ENCODE results near the gene TMEM270. TPM values are rescaled to one million over a fixed set of nuclear protein-coding genes. Genes with fewer than 3 reads are reported as not detected.

Gene TMEM270
- total and polyA plus RNA-seq, 2 of the 8 experiments (the other 6 are each of a cell fraction or from before 2014, with no cell fraction given) = 0.26 TPM; not detected in 1

DNA sequence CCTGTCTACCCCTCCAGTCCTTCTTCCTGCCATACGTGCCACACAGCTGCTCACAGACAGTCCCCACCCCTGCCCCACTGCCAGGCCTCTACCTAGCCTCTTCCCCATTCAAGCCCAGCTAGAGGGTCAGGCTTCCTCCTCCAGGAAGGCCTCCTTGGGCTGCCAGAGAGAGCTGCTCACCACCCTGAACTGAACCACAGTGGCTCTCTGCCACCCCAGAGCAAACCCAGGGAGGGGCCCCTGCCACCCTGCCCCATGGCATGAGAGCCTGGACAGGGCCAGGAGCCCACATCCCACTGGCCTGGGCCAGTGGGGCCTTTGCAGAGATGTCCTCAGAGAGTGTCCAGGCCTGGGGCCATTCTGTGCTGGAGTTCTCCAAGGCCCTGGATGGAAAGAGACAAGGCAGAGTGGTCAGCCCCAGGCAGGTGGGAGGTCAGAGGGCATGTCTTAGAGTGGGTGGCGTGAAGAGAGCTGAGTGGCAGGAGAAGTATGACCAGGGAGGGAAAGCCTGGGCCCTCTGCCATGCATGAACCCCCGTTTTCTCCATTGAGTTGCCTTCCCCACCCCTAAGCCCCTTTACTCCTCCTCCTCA is 40.4 kb downstream of the TMEM270 start:
- no peaks in the 10 kb centered on the region for H4K20me1 ChIP-seq (replicated peaks in 1 of 2; ENCODE audit: control insufficient read depth in 1 of 2, insufficient read depth in 2 of 2, low read length in 2 of 2)
- no peak overlapping the region for H3K4me3 ChIP-seq (ENCODE audit: extremely low read depth in 1 of 4, insufficient read depth in 2 of 4, low read depth in 3 of 4, low read length in 4 of 4)
- 0 out of 4 replicates have a peak overlapping the region, but pooled peaks of 1 of the 2 experiments have one; percentile 41 for H3K4me2 ChIP-seq (ENCODE audit: insufficient read depth in 1 of 2, low read depth in 2 of 2, low read length in 2 of 2)
- no peak overlapping the region for H3K27ac ChIP-seq (ENCODE audit: low read depth, low read length)
- H3K56ac ChIP-seq (replicated peaks; ENCODE audit: insufficient read length, low read depth, low read length) = no peak overlapping the region
- H3K4ac ChIP-seq (replicated peaks; ENCODE audit: insufficient read length, low read depth, low read length) = no peak overlapping the region
- no peak overlapping the region for H2AFZ ChIP-seq (ENCODE audit: low read length)
- 94% methylated on average over 2 of the region's 3 CpGs; no CpG with 5 or more reads in 1 of the 2 experiments for WGBS, 2 experiments (ENCODE audit: extremely low coverage in 1 of 2, insufficient coverage in 1 of 2, insufficient read length in 1 of 2, insufficient replicate concordance in 2 of 2, low coverage in 1 of 2, low lambda C conversion rate in 2 of 2, missing lambda C conversion rate in 1 of 2)
- H2BK120ac ChIP-seq (replicated peaks; ENCODE audit: low read depth, low read length) = no peak overlapping the region
- H3K23ac ChIP-seq (ENCODE audit: insufficient read length) = no peak overlapping the region
- H3K27me3 ChIP-seq (replicated peaks in 1 of 4; ENCODE audit: control insufficient read depth in 3 of 4, extremely low read depth in 1 of 4, insufficient read depth in 3 of 4, low read length in 3 of 4) = no peaks in the 10 kb centered on the region
- H4K5ac ChIP-seq (ENCODE audit: insufficient read length, low read depth, low read length) = no peak overlapping the region
- peak overlapping the region; percentile 60; the same call in 1 of the 2 replicates for H3K18ac ChIP-seq (ENCODE audit: extremely low read depth, low read length)
- no peaks in the 10 kb centered on the region for H3K79me2 ChIP-seq (ENCODE audit: control insufficient read depth in 1 of 2, insufficient read depth in 2 of 2, low read length in 2 of 2)
- no peaks in the 10 kb centered on the region for H3K79me1 ChIP-seq (ENCODE audit: low read depth, low read length)
- H3K9ac ChIP-seq (replicated peaks in 1 of 4; ENCODE audit: extremely low read depth in 1 of 4, low read depth in 3 of 4, low read length in 3 of 4) = no peak overlapping the region
- no peak for FAIRE-seq
- H4K8ac ChIP-seq (ENCODE audit: extremely low read depth, insufficient read depth, low read length) = no peak overlapping the region; the same call in 1 of the 2 replicates
- DNase-seq (ENCODE audit: low read depth in 1 of 2, low spot score in 2 of 2) = no peak
- peak overlapping the region; percentile 48; the same call in 1 of the 2 replicates for H2BK20ac ChIP-seq (ENCODE audit: low read length)
- peak overlapping the region; percentile 93; the same call in 1 of the 2 replicates for H2BK5ac ChIP-seq (ENCODE audit: low read depth, low read length)
- POLR2A ChIA-PET (ENCODE audit: partially characterized antibody) = interaction anchor here (1.1 to 2.1 kb wide), 3 partner anchors 12 to 20 kb away, joined by 3 to 8 read pairs (median 4); no protein-coding TSS in a partner anchor
- peaks cover 2% of the 10 kb centered on the region; the same call in 1 of the 2 replicates for H3K23me2 ChIP-seq (ENCODE audit: low read depth, low read length)
- no peaks in the 10 kb centered on the region for H3K9me3 ChIP-seq (ENCODE audit: insufficient read depth in 2 of 2, low read depth in 1 of 2, low read length in 1 of 2)
- peaks cover 4 to 18% (median 7%) of the 10 kb centered on the region in 4 experiments for H3K4me1 ChIP-seq (replicated peaks in 1 of 4; ENCODE audit: control insufficient read depth in 3 of 4, insufficient read depth in 4 of 4, low read length in 3 of 4)
- no peak overlapping the region for H3K14ac ChIP-seq (ENCODE audit: insufficient read length)
- TF ChIP-seq TCF12 (IDR thresholded peaks at IDR 0.05; ENCODE audit: low read depth, low read length) = no peak
- TF ChIP-seq SRF (IDR thresholded peaks at IDR 0.05; ENCODE audit: low read depth, low read length) = no peak
- no peak for TF ChIP-seq EZH2 (IDR thresholded peaks at IDR 0.05; ENCODE audit: low read depth, low read length, severe bottlenecking)
- no peak for TF ChIP-seq SAP30 (IDR thresholded peaks at IDR 0.05; ENCODE audit: insufficient read depth, insufficient replicate concordance, low read length)
- no peak for TF ChIP-seq SIX5 (IDR thresholded peaks at IDR 0.05; ENCODE audit: low read depth, low read length)
- no peak for TF ChIP-seq PHF8 (conservative IDR thresholded peaks at IDR 0.05; ENCODE audit: low read depth, low read length)
- TF ChIP-seq POLR2AphosphoS5 (IDR thresholded peaks at IDR 0.05; ENCODE audit: low read depth, low read length) = no peak
- TF ChIP-seq, protein P1, sequence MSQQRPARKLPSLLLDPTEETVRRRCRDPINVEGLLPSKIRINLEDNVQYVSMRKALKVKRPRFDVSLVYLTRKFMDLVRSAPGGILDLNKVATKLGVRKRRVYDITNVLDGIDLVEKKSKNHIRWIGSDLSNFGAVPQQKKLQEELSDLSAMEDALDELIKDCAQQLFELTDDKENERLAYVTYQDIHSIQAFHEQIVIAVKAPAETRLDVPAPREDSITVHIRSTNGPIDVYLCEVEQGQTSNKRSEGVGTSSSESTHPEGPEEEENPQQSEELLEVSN (IDR thresholded peaks at IDR 0.05) = no peak
- TF ChIP-seq GTF2F1 (IDR thresholded peaks at IDR 0.05; ENCODE audit: borderline replicate concordance, low read depth, low read length) = no peak
- H3K36me3 ChIP-seq (ENCODE audit: control insufficient read depth in 2 of 4, insufficient read depth in 4 of 4, low read length in 3 of 4) = no peaks in the 10 kb centered on the region
- peak overlapping the region; percentile 92; the same call in 1 of the 2 replicates for H2BK12ac ChIP-seq (ENCODE audit: low read depth, low read length)
- H4K91ac ChIP-seq (replicated peaks; ENCODE audit: insufficient read length, low read length) = no peak overlapping the region
- CTCF ChIA-PET (ENCODE audit: partially characterized antibody) = interaction anchor here (0.6 to 4.2 kb wide), 8 partner anchors 10 to 168 kb away, joined by 3 to 19 read pairs (median 4); no protein-coding TSS in a partner anchor
- 0 out of 2 replicates have a peak overlapping the region, but pooled peaks have one; percentile 81 for H2BK15ac ChIP-seq (ENCODE audit: low read length)
- peak overlapping the region; percentile 2; the same call in 1 of the 2 replicates for H2AK5ac ChIP-seq (ENCODE audit: low read depth, low read length)
